ENCODE results near the gene OSBPL10. TPM values are rescaled to one million over a fixed set of nuclear protein-coding genes. Genes with fewer than 3 reads are reported as not detected.
A peak's percentile ranks its signal among the peaks of the same experiment; 100 is the strongest.

The OSBPL10 gene
- total and polyA plus RNA-seq, 9 donors = 2.5 to 36.6 (median 10.6) TPM

GRCh38 chr3:31709005-31709404 is 272.1 kb downstream of the OSBPL10 start:
- WGBS, 3 donors = 68 to 73% (median 72%) methylated on average over 9 of the region's 9 CpGs

DNA sequence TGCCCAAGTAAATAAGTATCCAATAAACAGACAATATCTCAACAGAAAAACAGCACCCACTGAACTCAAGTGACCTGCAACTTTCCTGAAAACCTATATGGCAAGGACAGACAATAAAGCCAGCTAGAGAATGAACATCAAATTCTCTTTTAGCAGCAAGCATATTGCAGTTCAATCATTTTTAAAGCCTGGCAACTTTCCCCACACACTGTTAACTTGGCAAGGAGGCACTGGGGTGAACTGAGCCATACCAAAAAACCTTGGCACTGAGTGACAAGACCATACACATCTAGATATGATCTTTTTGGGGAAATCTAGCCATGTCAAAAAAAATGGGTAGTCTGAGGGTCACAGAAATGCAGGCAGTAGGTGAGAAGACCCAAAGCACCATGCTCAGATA is 273.8 kb downstream of the OSBPL10 start:
- Histone ChIP-seq H3K27me3 (no peaks in the 10 kb centered on the region), H3K4me3 (no peak overlapping the region), H3K36me3 (no peaks in the 10 kb centered on the region), H3K27ac (no peak overlapping the region), H3K9me3 (no peaks in the 10 kb centered on the region), H3K4me1 (ENCODE audit: insufficient read depth) (peaks cover 31% of the 10 kb centered on the region)
- DNase-seq = no peak
- intact Hi-C loops (cut with DNase I) = no loop called here
- TF ChIP-seq CTCF (IDR thresholded peaks at IDR 0.05) (no peak), POLR2A (IDR thresholded peaks at IDR 0.05) (no peak), EP300 (IDR thresholded peaks at IDR 0.05) (no peak)

More at GRCh38 chr3:31709005-31709404, 272.1 kb downstream of the OSBPL10 start:
- no peak for DNase-seq
- no peak overlapping the region for H3K27ac ChIP-seq
- intact Hi-C loops (cut with DNase I) = no loop called here
- no peaks in the 10 kb centered on the region for H3K27me3 ChIP-seq
- H3K9me3 ChIP-seq = no peaks in the 10 kb centered on the region
- no peak for TF ChIP-seq EP300 (IDR thresholded peaks at IDR 0.05)
- no peak for TF ChIP-seq CTCF (IDR thresholded peaks at IDR 0.05)
- no peak for TF ChIP-seq POLR2A (IDR thresholded peaks at IDR 0.05)
- peaks cover 29% of the 10 kb centered on the region for H3K4me1 ChIP-seq (ENCODE audit: insufficient read depth)
- no peak overlapping the region for H3K4me3 ChIP-seq
- no peaks in the 10 kb centered on the region for H3K36me3 ChIP-seq

DNA sequence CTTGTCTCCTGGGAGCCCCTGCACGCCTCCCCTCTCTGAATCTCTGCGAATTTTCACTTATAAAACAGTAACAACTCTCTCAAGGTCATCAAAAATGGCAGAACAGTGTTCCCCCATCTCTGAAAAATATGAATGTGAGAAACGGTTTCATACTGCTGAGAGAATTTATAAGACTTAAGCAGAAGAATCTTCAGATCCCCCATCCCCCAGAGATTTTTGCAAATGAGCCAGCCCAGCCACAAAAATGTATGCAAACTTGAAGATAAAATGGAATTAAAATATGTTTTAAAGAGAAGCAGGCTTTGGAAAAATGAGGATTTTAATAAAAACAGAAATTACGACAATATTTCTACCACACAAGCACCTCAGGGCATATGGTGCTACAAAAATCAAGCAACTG is 275.3 kb downstream of the OSBPL10 start:
- no peaks in the 10 kb centered on the region for H3K9me3 ChIP-seq
- H3K4me1 ChIP-seq (ENCODE audit: insufficient read depth) = peaks cover 31% of the 10 kb centered on the region
- no peaks in the 10 kb centered on the region for H3K27me3 ChIP-seq
- no peak for TF ChIP-seq POLR2A (IDR thresholded peaks at IDR 0.05)
- TF ChIP-seq CTCF (IDR thresholded peaks at IDR 0.05) = no peak
- no peak for TF ChIP-seq EP300 (IDR thresholded peaks at IDR 0.05)
- H3K4me3 ChIP-seq = no peak overlapping the region
- no peaks in the 10 kb centered on the region for H3K36me3 ChIP-seq
- WGBS, 3 donors = 12 to 30% (median 19%) methylated on average over 4 of the region's 4 CpGs
- DNase-seq = no peak
- peak overlapping the region in 1 of 2 donors; percentile 12 for H3K27ac ChIP-seq
- intact Hi-C loops (cut with DNase I) = no loop called here

GRCh38 chr3:31704591-31705179 is 276.4 kb downstream of the OSBPL10 start:
- H3K27ac ChIP-seq = no peak overlapping the region
- intact Hi-C loops (cut with DNase I) = no loop called here
- no peak for DNase-seq

GRCh38 chr3:31704156-31704555 is 276.9 kb downstream of the OSBPL10 start:
- H3K27ac ChIP-seq = no peak overlapping the region

More at GRCh38 chr3:31704591-31705179, 276.4 kb downstream of the OSBPL10 start:
- Histone ChIP-seq H3K4me1 (ENCODE audit: insufficient read depth) (peaks cover 22% of the 10 kb centered on the region), H3K4me3 (no peak overlapping the region), H3K27me3 (no peaks in the 10 kb centered on the region), H3K36me3 (no peaks in the 10 kb centered on the region), H3K9me3 (no peaks in the 10 kb centered on the region)
- no peak for TF ChIP-seq EP300 (IDR thresholded peaks at IDR 0.05)
- TF ChIP-seq POLR2A (IDR thresholded peaks at IDR 0.05) = no peak
- 11 to 24% (median 21%) methylated on average over 7 of the region's 7 CpGs for WGBS, 3 donors

More at GRCh38 chr3:31704156-31704555, 276.9 kb downstream of the OSBPL10 start:
- Histone ChIP-seq H3K36me3 (no peaks in the 10 kb centered on the region), H3K27me3 (no peaks in the 10 kb centered on the region), H3K9me3 (no peaks in the 10 kb centered on the region), H3K4me3 (no peak overlapping the region), H3K4me1 (ENCODE audit: insufficient read depth) (peaks cover 19% of the 10 kb centered on the region)
- intact Hi-C loops (cut with DNase I) = no loop called here
- TF ChIP-seq POLR2A (IDR thresholded peaks at IDR 0.05) (no peak), EP300 (IDR thresholded peaks at IDR 0.05) (no peak)
- 79 to 86% (median 85%) methylated on average over 3 of the region's 3 CpGs for WGBS, 3 donors
- DNase-seq = no peak

All from ovary (tissue), 9 donors.